Measurements from ENCODE around the gene SPANXD.

The SPANXD gene

GRCh38 chrX:141652286-141652685 is 46.3 kb downstream of the SPANXD start:
- H3K23ac ChIP-seq (ENCODE audit: low read depth, low read length, poor library complexity), result no peak overlapping the region
- no peaks in the 10 kb centered on the region for H3K36me3 ChIP-seq (replicated peaks in 1 of 2; ENCODE audit: control insufficient read depth in 2 of 2, insufficient read depth in 2 of 2, low read length in 2 of 2)
- H3K18ac ChIP-seq (ENCODE audit: low read length), result no peak overlapping the region
- H2BK15ac ChIP-seq (ENCODE audit: low read length), result no peak overlapping the region
- no peak overlapping the region for H4K91ac ChIP-seq (ENCODE audit: low read depth, low read length, poor library complexity)
- H4K8ac ChIP-seq (ENCODE audit: low read depth, low read length), result no peak overlapping the region
- no peak overlapping the region for H3K27ac ChIP-seq (replicated peaks; ENCODE audit: low read length)
- no CpG with 5 or more reads among the region's 5 CpGs for WGBS, 2 donors (ENCODE audit: extremely low coverage in 2 of 2, insufficient read length in 2 of 2, insufficient replicate concordance in 1 of 2)
- no peak overlapping the region for H2BK120ac ChIP-seq (ENCODE audit: low read depth, low read length)
- H3K9me3 ChIP-seq (replicated peaks in 1 of 2; ENCODE audit: control insufficient read depth in 2 of 2, insufficient read depth in 1 of 2, low read depth in 1 of 2, low read length in 2 of 2), result no peaks in the 10 kb centered on the region
- no peak overlapping the region for H3K4ac ChIP-seq (ENCODE audit: low read length)
- H3K4me1 ChIP-seq (ENCODE audit: control insufficient read depth in 2 of 2, insufficient read depth in 1 of 2, low read depth in 1 of 2, low read length in 2 of 2), result no peaks in the 10 kb centered on the region
- H3K4me2 ChIP-seq (ENCODE audit: insufficient read depth, low read length, poor library complexity, severe bottlenecking), result no peak overlapping the region
- DNase-seq (ENCODE audit: low spot score), result no peak
- no peaks in the 10 kb centered on the region for H3K27me3 ChIP-seq (ENCODE audit: control insufficient read depth in 3 of 3, insufficient read depth in 3 of 3, low read depth in 1 of 3, low read length in 3 of 3)
- no peak overlapping the region for H2BK12ac ChIP-seq (ENCODE audit: low read length)
- no peak overlapping the region for H3K9ac ChIP-seq (ENCODE audit: low read depth, low read length, poor library complexity)
- H3K79me1 ChIP-seq (ENCODE audit: low read depth, low read length), result no peaks in the 10 kb centered on the region
- H3K14ac ChIP-seq (ENCODE audit: low read length), result no peak overlapping the region
- H3K4me3 ChIP-seq (ENCODE audit: low read length in 2 of 2), result no peak overlapping the region
- no peak overlapping the region for H2AK5ac ChIP-seq (ENCODE audit: low read depth, low read length)
- no peak overlapping the region for H2AFZ ChIP-seq (ENCODE audit: low read length)
- no peak overlapping the region for H2BK5ac ChIP-seq (ENCODE audit: low read length)
